Measurements from ENCODE around the gene EFNA1.

- no peak for TF ChIP-seq EZH2 (IDR thresholded peaks at IDR 0.05; ENCODE audit: borderline replicate concordance, low read length)
- TF ChIP-seq CTCF (conservative IDR thresholded peaks at IDR 0.05 in 1 of 2, IDR thresholded peaks at IDR 0.05 in 1 of 2; ENCODE audit: extremely low read depth in 1 of 2, insufficient read depth in 1 of 2, low read depth in 1 of 2, low read length in 2 of 2) = no peak
These were observed 48.5 kb upstream of the EFNA1 start for GRCh38 chr1:155079210-155079486.

Measured in mammary epithelial cell (primary cell).